Activated naive CD4-positive, alpha-beta T cell treated with anti-CD3 and anti-CD28 coated beads for 36 hours (primary cell): ENCODE results near the gene NPB. TPM values are rescaled to one million over a fixed set of nuclear protein-coding genes. Genes with fewer than 3 reads are reported as not detected.

Experiments
- CTCF ChIA-PET: fragments of 350-600 bp; sonication (Branson Sonifier 250); formaldehyde crosslinking; loops from one replicate; lab custom pipeline; 2021; ENCODE audit warnings: antibody characterized with exemption; lab: Charles Lee
- DNase-seq: peaks from one replicate; pipeline ENCODE4 v3.0.0-alpha.2; 2020
- H3K27ac Mint-ChIP-seq: one replicate; pipeline ENCODE4 v1.8.0; 2021; ENCODE audit warnings: mild to moderate bottlenecking, mixed read lengths
- H3K27me3 Mint-ChIP-seq: one replicate; pipeline ENCODE4 v1.8.0; 2021; ENCODE audit warnings: low read depth, mixed read lengths
- H3K36me3 Mint-ChIP-seq: one replicate; pipeline ENCODE4 v1.8.0; 2021; ENCODE audit warnings: low read depth, mixed read lengths
- H3K4me1 Mint-ChIP-seq: one replicate; pipeline ENCODE4 v1.8.0; 2021; ENCODE audit warnings: low read depth, mixed read lengths
- H3K4me3 Mint-ChIP-seq: one replicate; pipeline ENCODE4 v1.8.0; 2021; ENCODE audit warnings: mild to moderate bottlenecking, moderate library complexity, mixed read lengths
- H3K9me3 Mint-ChIP-seq: one replicate; pipeline ENCODE4 v1.8.0; 2021; ENCODE audit warnings: mixed read lengths
- intact Hi-C: fragments of 100-400 bp; cut with micrococcal nuclease; formaldehyde crosslinking; loops from one replicate; pipeline ENCODE4 v1.15.1; 2023
- total RNA-seq, 2 experiments: library from RNA; stranded (reverse); gene quantifications; one replicate each; pipeline ENCODE4 v1.2.3, GENCODE V29; 2021

NPB gene
- total RNA-seq, 2 experiments from 2014 or later, result 0.12 to 0.19 TPM

DNA sequence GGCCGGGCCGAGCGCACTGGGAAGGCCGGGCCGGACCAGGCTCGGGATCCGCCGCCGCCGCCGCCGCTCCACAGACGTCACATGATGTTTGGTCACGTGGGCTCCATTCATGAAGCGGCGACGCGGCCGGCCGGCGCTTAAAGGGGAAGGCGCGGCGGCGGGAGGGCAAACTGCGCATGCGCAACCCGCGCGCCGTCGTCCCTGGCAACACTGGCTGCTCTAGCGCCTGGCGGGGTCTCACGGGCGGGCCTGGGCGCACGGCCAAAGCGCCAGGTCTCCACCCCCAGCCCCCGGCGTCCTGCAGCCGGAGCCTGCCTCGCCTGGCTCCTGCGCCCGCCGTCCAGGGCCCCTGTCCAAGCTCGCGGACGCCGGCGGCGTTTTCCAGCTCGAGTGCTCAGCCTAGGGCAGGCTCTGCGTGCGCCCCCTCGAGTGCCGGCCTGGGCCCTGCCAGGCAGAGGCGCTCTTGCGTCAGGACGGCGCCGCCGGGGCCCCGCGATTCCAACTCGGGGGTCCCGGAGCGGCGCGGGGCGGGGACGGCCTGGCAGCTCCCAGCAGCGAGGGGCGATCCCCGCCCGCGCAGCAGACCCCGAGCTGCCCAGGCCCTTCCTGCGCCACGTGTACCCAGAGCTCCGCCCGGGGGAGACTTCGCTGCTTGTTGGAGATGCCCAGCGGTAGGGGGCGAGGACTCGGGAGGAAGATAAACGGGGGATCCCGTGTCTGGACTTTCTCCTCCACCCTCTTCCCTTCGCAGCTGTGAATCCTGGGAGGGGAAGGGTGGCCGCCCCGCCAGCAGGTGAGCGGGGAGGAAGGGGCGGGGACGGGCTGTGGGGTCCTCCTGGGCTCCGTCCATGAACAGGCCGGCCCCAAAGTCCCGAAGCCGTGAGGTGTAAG, 25.9 kb downstream of the NPB start, which contains the start of gene MAFG:
MAFG (minus strand) TSS at position 83 of the 891 bp plus-strand sequence. CDS start 4,550 bp downstream, outside the sequence.
- intact Hi-C loops, result loop anchor here (1.0 to 2.0 kb wide), 7 partner anchors 10 to 284 kb away; partner anchors contain the start of genes ALYREF, ANAPC11, ARHGDIA and ASPSCR1
- peaks cover 26% of the 10 kb centered on the region for H3K4me1 Mint-ChIP-seq
- peak within 1 kb of the TSS; percentile 86 for H3K27ac Mint-ChIP-seq
- DNase-seq, result peak; percentile 88
- CTCF ChIA-PET, result interaction anchor here (0.6 to 2.6 kb wide), 7 partner anchors 8 to 95 kb away, joined by 3 to 7 read pairs (median 3); partner anchors contain the start of genes CENPX and SIRT7
- peaks cover 2% of the 10 kb centered on the region for H3K36me3 Mint-ChIP-seq
- H3K4me3 Mint-ChIP-seq, result peak within 1 kb of the TSS; percentile 76
- H3K27me3 Mint-ChIP-seq, result peaks cover 5% of the 10 kb centered on the region
- no peaks in the 10 kb centered on the region for H3K9me3 Mint-ChIP-seq

- intact Hi-C loops, result loop anchor here (2.0 kb wide), 1 partner anchor 170 kb away; the partner anchor contains the start of gene FASN
- H3K27ac Mint-ChIP-seq, result no peak overlapping the region
These were observed 26.7 kb downstream of the NPB start for GRCh38 chr17:81928544-81929252.

GRCh38 chr17:81929253-81930141, 27.5 kb downstream of the NPB start:
- H3K27ac Mint-ChIP-seq, result no peak overlapping the region
- H3K4me3 Mint-ChIP-seq, result peak overlapping the region; percentile 70
- no peak for DNase-seq
- no peaks in the 10 kb centered on the region for H3K9me3 Mint-ChIP-seq
- H3K27me3 Mint-ChIP-seq, result peaks cover 5% of the 10 kb centered on the region
- CTCF ChIA-PET, result interaction anchor here (0.7 kb wide), 1 partner anchor 15 kb away, joined by 5 read pairs; no protein-coding TSS in a partner anchor
- peaks cover 13% of the 10 kb centered on the region for H3K36me3 Mint-ChIP-seq
- intact Hi-C loops, result loop anchor here (2.0 kb wide), 1 partner anchor 169 kb away; the partner anchor contains the start of gene FASN
- peaks cover 21% of the 10 kb centered on the region for H3K4me1 Mint-ChIP-seq

More at GRCh38 chr17:81928544-81929252, 26.7 kb downstream of the NPB start:
- peaks cover 8% of the 10 kb centered on the region for H3K36me3 Mint-ChIP-seq
- no peak for DNase-seq
- H3K4me1 Mint-ChIP-seq, result peaks cover 27% of the 10 kb centered on the region
- H3K4me3 Mint-ChIP-seq, result peak overlapping the region; percentile 70
- H3K9me3 Mint-ChIP-seq, result no peaks in the 10 kb centered on the region
- CTCF ChIA-PET, result interaction anchor here (0.6 to 2.6 kb wide), 3 partner anchors 9 to 38 kb away, joined by 3 to 7 read pairs (median 4); partner anchors contain the start of gene SIRT7
- H3K27me3 Mint-ChIP-seq, result peaks cover 5% of the 10 kb centered on the region

- H3K27ac Mint-ChIP-seq, result no peak overlapping the region
- CTCF ChIA-PET, result interaction anchor here (0.7 kb wide), 1 partner anchor 25 kb away, joined by 4 read pairs; no protein-coding TSS in a partner anchor
These were observed 28.4 kb downstream of the NPB start for GRCh38 chr17:81930142-81931125.

GRCh38 chr17:81931189-81931556, 29.1 kb downstream of the NPB start:
- no peaks in the 10 kb centered on the region for H3K9me3 Mint-ChIP-seq
- DNase-seq, result no peak
- peaks cover 18% of the 10 kb centered on the region for H3K36me3 Mint-ChIP-seq
- H3K4me1 Mint-ChIP-seq, result peaks cover 19% of the 10 kb centered on the region
- no peak overlapping the region for H3K27ac Mint-ChIP-seq
- CTCF ChIA-PET, result interaction anchor here (0.7 kb wide), 1 partner anchor 25 kb away, joined by 4 read pairs; no protein-coding TSS in a partner anchor
- H3K4me3 Mint-ChIP-seq, result no peak overlapping the region
- peaks cover 5% of the 10 kb centered on the region for H3K27me3 Mint-ChIP-seq
- intact Hi-C loops, result no loop called here

More at GRCh38 chr17:81930142-81931125, 28.4 kb downstream of the NPB start:
- no peak overlapping the region for H3K4me3 Mint-ChIP-seq
- DNase-seq, result no peak
- peaks cover 18% of the 10 kb centered on the region for H3K4me1 Mint-ChIP-seq
- peaks cover 5% of the 10 kb centered on the region for H3K27me3 Mint-ChIP-seq
- intact Hi-C loops, result no loop called here
- peaks cover 13% of the 10 kb centered on the region for H3K36me3 Mint-ChIP-seq
- no peaks in the 10 kb centered on the region for H3K9me3 Mint-ChIP-seq

DNA sequence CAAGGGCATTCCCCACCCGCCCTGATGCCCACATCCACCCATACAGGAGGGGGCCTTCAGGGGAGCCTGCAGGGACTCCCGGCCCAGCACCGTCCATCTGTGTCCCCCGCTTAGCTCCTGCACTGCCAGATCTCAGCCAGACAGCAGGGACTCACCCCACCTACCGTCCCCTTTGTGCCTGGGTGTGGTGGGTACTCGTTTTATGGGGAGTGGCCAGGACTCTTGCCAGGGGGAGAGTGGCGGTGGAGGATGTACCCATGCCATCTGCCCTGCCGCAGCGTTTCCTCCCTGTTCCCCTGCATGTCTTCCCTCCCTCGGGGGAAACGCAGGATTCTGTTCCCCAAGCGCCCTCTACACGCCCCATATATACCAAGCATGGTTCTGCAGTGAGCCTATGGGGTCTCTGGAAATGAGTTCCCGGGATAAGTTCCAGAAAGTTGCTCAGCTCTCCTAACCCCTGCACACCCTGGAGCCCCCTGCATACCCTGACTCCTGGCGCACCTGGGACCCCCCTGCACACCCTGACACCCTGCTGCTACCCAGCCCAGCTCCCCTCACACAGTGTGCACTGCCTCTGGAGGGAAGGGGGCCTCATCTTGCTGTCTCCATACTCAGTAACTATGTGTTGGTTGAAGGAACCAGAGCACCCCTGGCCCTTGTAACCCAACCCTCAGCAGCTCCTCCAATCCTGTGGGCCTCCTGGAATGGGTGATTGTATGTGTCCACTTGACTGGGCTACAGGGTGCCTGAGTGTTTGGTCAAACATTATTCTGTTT, 29.7 kb downstream of the NPB start:
- no peak overlapping the region for H3K27ac Mint-ChIP-seq
- DNase-seq, result no peak
- CTCF ChIA-PET, result no interaction called here
- intact Hi-C loops, result no loop called here
- no peaks in the 10 kb centered on the region for H3K9me3 Mint-ChIP-seq
- peaks cover 15% of the 10 kb centered on the region for H3K4me1 Mint-ChIP-seq
- peaks cover 20% of the 10 kb centered on the region for H3K36me3 Mint-ChIP-seq
- H3K4me3 Mint-ChIP-seq, result no peak overlapping the region
- H3K27me3 Mint-ChIP-seq, result peaks cover 5% of the 10 kb centered on the region

GRCh38 chr17:81932333-81932983, 30.4 kb downstream of the NPB start:
- peaks cover 5% of the 10 kb centered on the region for H3K27me3 Mint-ChIP-seq
- H3K4me3 Mint-ChIP-seq, result no peak overlapping the region
- no peak for DNase-seq
- intact Hi-C loops, result no loop called here
- no peaks in the 10 kb centered on the region for H3K9me3 Mint-ChIP-seq
- H3K27ac Mint-ChIP-seq, result no peak overlapping the region
- H3K4me1 Mint-ChIP-seq, result peaks cover 15% of the 10 kb centered on the region
- H3K36me3 Mint-ChIP-seq, result peaks cover 20% of the 10 kb centered on the region
- CTCF ChIA-PET, result no interaction called here

GRCh38 chr17:81933178-81933699, 31.2 kb downstream of the NPB start:
- no peak for DNase-seq
- no peaks in the 10 kb centered on the region for H3K9me3 Mint-ChIP-seq
- H3K4me3 Mint-ChIP-seq, result no peak overlapping the region
- CTCF ChIA-PET, result interaction anchor here (0.5 kb wide), 1 partner anchor 301 kb away, joined by 3 read pairs; no protein-coding TSS in a partner anchor
- H3K27me3 Mint-ChIP-seq, result peaks cover 5% of the 10 kb centered on the region
- peaks cover 20% of the 10 kb centered on the region for H3K4me1 Mint-ChIP-seq
- intact Hi-C loops, result no loop called here
- H3K36me3 Mint-ChIP-seq, result peaks cover 20% of the 10 kb centered on the region
- no peak overlapping the region for H3K27ac Mint-ChIP-seq

- CTCF ChIA-PET, result no interaction called here
- no peak for DNase-seq
These were observed 32.2 kb downstream of the NPB start for GRCh38 chr17:81934098-81934757.

More at GRCh38 chr17:81934098-81934757, 32.2 kb downstream of the NPB start:
- Mint-ChIP-seq H3K27ac (no peak overlapping the region), H3K27me3 (peaks cover 2% of the 10 kb centered on the region), H3K4me3 (peak overlapping the region; percentile 32), H3K4me1 (peaks cover 17% of the 10 kb centered on the region), H3K9me3 (no peaks in the 10 kb centered on the region), H3K36me3 (peaks cover 20% of the 10 kb centered on the region)
- intact Hi-C loops, result no loop called here
